CD14-positive monocyte (primary cell): ENCODE results near the gene GGA1. TPM values are rescaled to one million over a fixed set of nuclear protein-coding genes. Genes with fewer than 3 reads are reported as not detected.

Source experiments
- DNase-seq, 3 donors: peaks; one replicate each; pipeline ENCODE4 v3.0.0-alpha.2; 2011 to 2022
- H2AFZ ChIP-seq: 2 replicates; pipeline ENCODE4 v1.6.0; 2012; ENCODE audit warnings: mild to moderate bottlenecking, low read depth, low read length, inconsistent platforms; ENCODE audit not compliant: insufficient read depth, poor library complexity, severe bottlenecking
- H3K27ac ChIP-seq, 2 donors: 1 replicate in 1 of 2; 2 replicates in 1 of 2; pipeline ENCODE4 v1.5.1; 2012 to 2013; ENCODE audit warnings: low read length in 2 of 2, control low read depth in 1 of 2, inconsistent platforms in 1 of 2, low read depth in 1 of 2, mild to moderate bottlenecking in 1 of 2
- H3K27me3 ChIP-seq, 2 donors: one replicate each; pipeline versions ENCODE4 v1.6.0 to v1.6.1; 2011 to 2013; ENCODE audit warnings: low read length in 2 of 2; ENCODE audit not compliant: control insufficient read depth in 2 of 2, insufficient read depth in 2 of 2
- H3K36me3 ChIP-seq, 2 donors: replicated peaks in 1 of 2; 1 replicate in 1 of 2; 2 replicates in 1 of 2; pipeline versions ENCODE4 v1.5.1 to v1.6.1; 2012 to 2013; ENCODE audit warnings: low read length in 2 of 2, control low read depth in 1 of 2, inconsistent platforms in 1 of 2, mild to moderate bottlenecking in 1 of 2; ENCODE audit not compliant: insufficient read depth in 2 of 2, control insufficient read depth in 1 of 2
- H3K4me1 ChIP-seq, 2 donors: 1 replicate in 1 of 2; 2 replicates in 1 of 2; pipeline versions ENCODE4 v1.5.1 to v1.6.1; 2012 to 2013; ENCODE audit warnings: low read length in 2 of 2, control low read depth in 1 of 2, inconsistent platforms in 1 of 2, mild to moderate bottlenecking in 1 of 2, moderate library complexity in 1 of 2; ENCODE audit not compliant: insufficient read depth in 2 of 2, control insufficient read depth in 1 of 2
- H3K4me2 ChIP-seq: replicated peaks from 2 replicates; pipeline ENCODE3; 2012; ENCODE audit warnings: low read length, moderate library complexity, mild to moderate bottlenecking; ENCODE audit not compliant: poor library complexity, severe bottlenecking; ENCODE audit errors: extremely low read depth
- H3K4me3 ChIP-seq, 3 experiments: fragments of 200-600 bp in 1 of 3; sonication (generic) in 1 of 3; replicated peaks in 1 of 3; 1 replicate in 2 of 3; 2 replicates in 1 of 3; pipeline ENCODE4 v1.5.1; 2011 to 2013; ENCODE audit warnings: low read length in 3 of 3, mild to moderate bottlenecking in 3 of 3, control low read depth in 2 of 3, low read depth in 2 of 3, inconsistent platforms in 1 of 3, moderate library complexity in 1 of 3
- H3K79me2 ChIP-seq: 2 replicates; pipeline ENCODE4 v1.6.0; 2012; ENCODE audit warnings: mild to moderate bottlenecking, control low read depth, inconsistent platforms, low read length, moderate library complexity; ENCODE audit not compliant: insufficient read depth
- H3K9ac ChIP-seq: 2 replicates; pipeline ENCODE4 v1.6.0; 2017; ENCODE audit warnings: low read length, mild to moderate bottlenecking; ENCODE audit not compliant: insufficient read depth, poor library complexity, severe bottlenecking
- H3K9me3 ChIP-seq, 2 donors: replicated peaks in 1 of 2; 1 replicate in 1 of 2; 2 replicates in 1 of 2; pipeline versions ENCODE4 v1.5.1 to v1.6.1; 2012 to 2013; ENCODE audit warnings: low read length in 2 of 2, control low read depth in 1 of 2; ENCODE audit not compliant: control insufficient read depth in 1 of 2, insufficient read depth in 1 of 2
- H4K20me1 ChIP-seq: 2 replicates; pipeline ENCODE4 v1.6.0; 2012; ENCODE audit warnings: mild to moderate bottlenecking, low read length, control low read depth, moderate library complexity; ENCODE audit not compliant: insufficient read depth
- H3K27ac Mint-ChIP-seq, 7 donors: one replicate each; pipeline ENCODE4 v1.8.0; 2020; ENCODE audit warnings: mild to moderate bottlenecking in 7 of 7, mixed read lengths in 7 of 7, moderate library complexity in 6 of 7, inconsistent platforms in 2 of 7
- H3K27me3 Mint-ChIP-seq, 3 donors: one replicate each; pipeline ENCODE4 v1.8.0; 2021 to 2022; ENCODE audit warnings: low read depth in 3 of 3, mild to moderate bottlenecking in 3 of 3, mixed read lengths in 3 of 3, moderate library complexity in 3 of 3, inconsistent platforms in 1 of 3
- H3K36me3 Mint-ChIP-seq, 2 donors: one replicate each; pipeline ENCODE4 v1.8.0; 2020; ENCODE audit warnings: mixed read lengths in 2 of 2, inconsistent platforms in 1 of 2, mild to moderate bottlenecking in 1 of 2
- H3K4me1 Mint-ChIP-seq: one replicate; pipeline ENCODE4 v1.8.0; 2020; ENCODE audit warnings: mild to moderate bottlenecking, mixed read lengths
- H3K4me3 Mint-ChIP-seq, 2 donors: one replicate each; pipeline ENCODE4 v1.8.0; 2020; ENCODE audit warnings: mild to moderate bottlenecking in 2 of 2, mixed read lengths in 2 of 2, moderate library complexity in 1 of 2
- H3K9me3 Mint-ChIP-seq, 7 donors: one replicate each; pipeline ENCODE4 v1.8.0; 2020 to 2022; ENCODE audit warnings: mixed read lengths in 7 of 7, mild to moderate bottlenecking in 6 of 7, moderate library complexity in 6 of 7, inconsistent platforms in 2 of 7
- CTCF ChIP-seq: fragments of 200-600 bp; IDR thresholded peaks from one replicate; pipeline ENCODE4 v1.8.0; 2022; ENCODE audit warnings: antibody characterized with exemption, mild to moderate bottlenecking
- WGBS: methylation state at CpG from one replicate; pipeline ENCODE4 v1.1.5; 2013; ENCODE audit warnings: missing lambda C conversion rate; ENCODE audit not compliant: insufficient coverage; 5-methylcytosine and 5-hydroxymethylcytosine counted together
- intact Hi-C, 2 donors: fragments of 100-400 bp; cut with micrococcal nuclease; formaldehyde crosslinking; loops; one replicate each; pipeline versions ENCODE4 v1.15.0 to v1.15.1; 2023
- polyA plus RNA-seq, 3 donors: library from polyadenylated mRNA; depleted of rRNA in 1 of 3; unstranded in 2 of 3; stranded (reverse) in 1 of 3; fragments of 300-500 nt in 2 of 3; fragments of >200 nt in 1 of 3; fragmentation: Illumina TruSeq in 2 of 3; gene quantifications; 1 replicate in 2 of 3; 2 replicates in 1 of 3; pipeline ENCODE4 v1.2.3, GENCODE V29; 2012 to 2021

GGA1 gene
- polyA plus RNA-seq, 3 donors: 19.8 to 91.0 (median 24.8) TPM

DNA sequence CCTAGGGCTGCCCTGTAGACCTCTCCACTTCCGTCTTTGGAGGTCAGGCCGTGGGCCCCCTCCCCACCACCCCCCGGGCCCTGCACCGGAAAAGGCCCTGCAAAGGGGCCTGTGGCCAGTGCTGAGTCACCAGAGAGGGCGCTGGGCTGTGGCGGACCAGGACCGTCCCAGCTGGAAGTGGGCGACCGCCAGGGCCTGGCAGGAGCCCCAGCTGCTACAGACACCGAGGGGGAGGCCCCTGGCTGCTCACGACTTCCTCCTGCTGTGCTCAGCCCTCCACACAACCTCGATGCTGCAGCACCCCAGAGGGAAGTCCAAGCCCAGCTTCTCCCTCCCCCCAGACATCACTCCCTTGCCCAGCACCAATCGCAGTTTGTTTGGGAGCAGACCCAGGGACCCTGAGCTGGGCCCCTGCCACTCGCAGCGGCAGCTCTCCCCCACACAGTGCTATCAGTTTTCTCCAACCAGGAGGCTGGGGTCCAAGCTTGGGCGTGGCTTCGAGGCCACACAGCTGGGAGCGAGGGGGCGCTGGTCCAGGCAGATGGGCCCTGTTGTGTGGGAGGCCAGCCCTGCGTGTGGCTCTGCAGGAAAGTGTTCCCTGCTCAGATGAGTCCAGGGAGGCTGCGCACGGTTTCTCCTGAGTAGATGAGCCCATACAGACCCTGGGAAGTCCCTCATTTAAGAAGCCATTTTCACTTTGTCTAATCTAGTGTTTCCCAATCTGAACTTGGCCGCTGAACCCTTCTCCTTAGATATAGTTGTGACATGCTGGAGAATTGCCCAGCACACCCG lies 25.2 kb downstream of the GGA1 start:
- H3K27me3 ChIP-seq: no peaks in the 10 kb centered on the region
- no peaks in the 10 kb centered on the region for H3K9me3 ChIP-seq
- H3K27me3 Mint-ChIP-seq: peaks cover 0 to 2% (median 0%) of the 10 kb centered on the region in 3 donors
- H3K27ac Mint-ChIP-seq: peak overlapping the region; percentile 96 to 99 (median 98)
- TF ChIP-seq CTCF: no peak
- peaks cover 71 to 75% of the 10 kb centered on the region in 2 donors for H3K4me1 ChIP-seq
- H3K36me3 ChIP-seq: peaks cover 29 to 34% of the 10 kb centered on the region in 2 donors
- H2AFZ ChIP-seq: peak overlapping the region; percentile 44
- no peaks in the 10 kb centered on the region for H4K20me1 ChIP-seq
- peak overlapping the region; percentile 75 for H3K4me2 ChIP-seq
- DNase-seq: peak; percentile 90 to 94 (median 94)
- H3K9ac ChIP-seq: peak overlapping the region; percentile 67
- no peaks in the 10 kb centered on the region for H3K9me3 Mint-ChIP-seq
- peaks cover 41% of the 10 kb centered on the region for H3K79me2 ChIP-seq
- H3K27ac ChIP-seq: peak overlapping the region; percentile 89 to 93
- peak overlapping the region in 2 of 3 experiments; percentile 2 to 63 for H3K4me3 ChIP-seq
- intact Hi-C loops: no loop called here
- WGBS: under 1% methylated on average over 19 of the region's 24 CpGs
- H3K36me3 Mint-ChIP-seq: peaks cover 26 to 36% of the 10 kb centered on the region in 2 donors
- H3K4me1 Mint-ChIP-seq: peaks cover 76% of the 10 kb centered on the region
- peak overlapping the region; percentile 76 to 83 for H3K4me3 Mint-ChIP-seq

- H3K9me3 Mint-ChIP-seq: no peaks in the 10 kb centered on the region
- TF ChIP-seq CTCF: peak; percentile 16
- peaks cover 76% of the 10 kb centered on the region for H3K4me1 Mint-ChIP-seq
- Histone ChIP-seq H2AFZ (peak overlapping the region; percentile 44), H3K9ac (peak overlapping the region; percentile 67), H3K4me1 (peaks cover 75 to 82% of the 10 kb centered on the region in 2 donors), H3K4me3 (peak overlapping the region in 2 of 3 experiments; percentile 2 to 63), H3K4me2 (peak overlapping the region; percentile 75), H3K79me2 (peaks cover 45% of the 10 kb centered on the region), H3K9me3 (no peaks in the 10 kb centered on the region), H4K20me1 (no peaks in the 10 kb centered on the region), H3K27me3 (no peaks in the 10 kb centered on the region), H3K27ac (peak overlapping the region; percentile 89 to 93), H3K36me3 (peaks cover 22 to 27% of the 10 kb centered on the region in 2 donors)
- H3K27me3 Mint-ChIP-seq: peaks cover 0 to 2% (median 0%) of the 10 kb centered on the region in 3 donors
- H3K4me3 Mint-ChIP-seq: peak overlapping the region; percentile 76 to 83
- intact Hi-C loops: no loop called here
- no peak for DNase-seq
- 14% methylated on average over 6 of the region's 8 CpGs for WGBS
- peak overlapping the region; percentile 95 to 99 (median 98) for H3K27ac Mint-ChIP-seq
- H3K36me3 Mint-ChIP-seq: peaks cover 20 to 30% of the 10 kb centered on the region in 2 donors
Measured at GRCh38 chr22:37634417-37634924, 25.8 kb downstream of the GGA1 start.
